K562 (cell line): ENCODE results near the gene HRCT1. TPM values are rescaled to one million over a fixed set of nuclear protein-coding genes. Genes with fewer than 3 reads are reported as not detected.

Source experiments
- ATAC-seq: fragments of 200-7000 bp; cut with Tn5 transposase; 3 replicates; pipeline ENCODE4 v1.9.1; 2020; ENCODE audit warnings: moderate library complexity
- BruUV-seq: library from RNA; stranded (reverse); fragments of 400-500 nt; replicated peaks from 2 replicates; lab custom pipeline; 2021; lab: Mats Ljungman, UMichigan
- CTCF ChIA-PET: fragments of 300-600 bp; formaldehyde crosslinking; extraction: SDS; loops from one replicate; lab custom pipeline; 2021; ENCODE audit warnings: low intra/inter-chr PET ratio; lab: Yijun Ruan, JAX
- POLR2A ChIA-PET: fragments of 300-600, 350-650 bp; sonication (Branson Sonifier 250); formaldehyde crosslinking; extraction: SDS; loops from one replicate; lab custom pipeline; 2021; ENCODE audit warnings: antibody characterized with exemption, inconsistent platforms; lab: Yijun Ruan, JAX
- DNase-seq, 4 experiments: peaks; one replicate each; pipeline versions ENCODE4 v3.0.0 to v3.0.0-alpha.2; 2011 to 2018; ENCODE audit warnings: low spot score in 3 of 4, mixed read lengths in 3 of 4; ENCODE audit errors: extremely low read depth in 1 of 4
- FAIRE-seq: peaks from 2 replicates; lab custom pipeline; 2011; peaks lifted over from hg19 to GRCh38; lab: Jason Lieb, UNC
- H2AFZ ChIP-seq: 2 replicates; pipeline ENCODE4 v1.6.0; 2011; ENCODE audit warnings: low read depth, low read length, control low read depth, inconsistent platforms
- H3K27ac ChIP-seq: fragments of 200-600 bp; 3 replicates; pipeline ENCODE4 v1.8.0; 2011; ENCODE audit warnings: low read depth, mild to moderate bottlenecking, control low read depth, inconsistent platforms, low read length, moderate library complexity, mixed read lengths; ENCODE audit errors: extremely low read depth
- H3K27me3 ChIP-seq, 2 experiments: fragments of 300-600 bp in 1 of 2; 2 replicates in 1 of 2; 3 replicates in 1 of 2; pipeline versions ENCODE4 v1.6.0 to v1.8.0; 2011; ENCODE audit warnings: inconsistent platforms in 2 of 2, low read length in 2 of 2, mild to moderate bottlenecking in 1 of 2, mixed read lengths in 1 of 2, moderate library complexity in 1 of 2; ENCODE audit not compliant: control insufficient read depth in 2 of 2, insufficient read depth in 2 of 2
- H3K36me3 ChIP-seq: fragments of 300-600 bp; 3 replicates; pipeline ENCODE4 v1.8.0; 2011; ENCODE audit warnings: mild to moderate bottlenecking, low read length, inconsistent platforms; ENCODE audit not compliant: control insufficient read depth, insufficient read depth
- H3K4me1 ChIP-seq, 2 experiments: fragments of 200-600 bp in 1 of 2; replicated peaks in 1 of 2; 2 replicates in 1 of 2; 3 replicates in 1 of 2; pipeline versions ENCODE4 v1.5.1 to v1.8.0; 2011; ENCODE audit warnings: inconsistent platforms in 2 of 2, low read length in 2 of 2, mild to moderate bottlenecking in 1 of 2, mixed read lengths in 1 of 2, moderate library complexity in 1 of 2; ENCODE audit not compliant: control insufficient read depth in 2 of 2, insufficient read depth in 2 of 2
- H3K4me2 ChIP-seq: 2 replicates; pipeline ENCODE4 v1.6.1; 2011; ENCODE audit warnings: low read length, control low read depth, inconsistent platforms, mixed read lengths; ENCODE audit not compliant: insufficient read depth
- H3K4me3 ChIP-seq: fragments of 200-600 bp; sonication (generic), shearing (Covaris generic); 2 replicates; pipeline ENCODE4 v1.5.1; 2016; ENCODE audit warnings: control low read depth, inconsistent platforms
- H3K79me2 ChIP-seq: fragments of 200-600 bp; 3 replicates; pipeline ENCODE4 v1.8.0; 2011; ENCODE audit warnings: low read length, inconsistent platforms; ENCODE audit not compliant: control insufficient read depth, insufficient read depth
- H3K9ac ChIP-seq, 2 experiments: 2 replicates each; pipeline versions ENCODE4 v1.6.0 to v1.6.1; 2011; ENCODE audit warnings: low read depth in 2 of 2, low read length in 2 of 2, control low read depth in 1 of 2, inconsistent platforms in 1 of 2, mild to moderate bottlenecking in 1 of 2, mixed read lengths in 1 of 2; ENCODE audit not compliant: insufficient read depth in 1 of 2
- H3K9me1 ChIP-seq: one replicate; pipeline ENCODE4 v1.6.0; 2011; ENCODE audit warnings: inconsistent platforms, mild to moderate bottlenecking, low read length, moderate library complexity; ENCODE audit not compliant: control insufficient read depth, insufficient read depth
- H3K9me3 ChIP-seq: replicated peaks from 2 replicates; pipeline ENCODE4 v1.5.1; 2011; ENCODE audit warnings: low read depth, low read length, inconsistent platforms; ENCODE audit not compliant: control insufficient read depth, insufficient read depth
- H4K20me1 ChIP-seq: replicated peaks from 2 replicates; pipeline ENCODE4 v1.6.1; 2011; ENCODE audit warnings: low read length, inconsistent platforms, mixed read lengths; ENCODE audit not compliant: control insufficient read depth, insufficient read depth
- MBD2 ChIP-seq: sonication (generic); IDR thresholded peaks from 2 replicates; pipeline ENCODE4 v1.6.1; 2016; ENCODE audit warnings: low read depth, borderline replicate concordance
- WGBS: fragments of 100-300 bp; shearing (Covaris generic); methylation state at CpG from one replicate; pipeline ENCODE4 v1.1.6; 2016; ENCODE audit warnings: low coverage, mixed read lengths; ENCODE audit not compliant: insufficient coverage; ENCODE audit errors: missing lambda C conversion rate; 5-methylcytosine and 5-hydroxymethylcytosine counted together
- in situ Hi-C: fragments of 300-500 bp; cut with MboI; formaldehyde crosslinking; loops from 4 replicates; pipeline ENCODE4 v1.15.0; 2018; ENCODE audit warnings: inconsistent platforms, mixed read lengths
- intact Hi-C: fragments of 100-400 bp; cut with micrococcal nuclease; formaldehyde crosslinking; loops from 2 replicates; pipeline ENCODE4 v1.14.2; 2022
- polyA plus RNA-seq, 8 experiments: library from polyadenylated mRNA; depleted of rRNA in 4 of 8; stranded (reverse) in 5 of 8; unstranded in 3 of 8; fragments of >200 nt; fragmentation: Nextera tagmentation in 2 of 8; fragmentation: Illumina TruSeq in 1 of 8; extraction: Ambion mirVana in 2 of 8; extraction: Trizol in 1 of 8; gene quantifications; 2 replicates each; pipeline versions ENCODE4 v1.2.1 to v1.2.3, GENCODE V29; 2011 to 2014; ENCODE audit warnings: inconsistent platforms in 1 of 8, missing spikeins in 1 of 8
- total RNA-seq, 7 experiments: library from RNA; depleted of rRNA in 6 of 7; stranded (reverse); fragments of >200 nt in 6 of 7; fragmentation: Illumina TruSeq in 2 of 7; extraction: Trizol in 2 of 7; gene quantifications; 2 replicates each; pipeline versions ENCODE4 v1.2.1 to v1.2.3, GENCODE V29; 2011 to 2021; ENCODE audit warnings: low replicate concordance in 1 of 7
- TF ChIP-seq, protein P1 (sequence below): fragments of 200-800 bp; sonication (Bioruptor generic); IDR thresholded peaks from 2 replicates; pipeline ENCODE4 v1.6.1; 2017; ENCODE audit warnings: missing genetic modification characterization, missing compliant biosample characterization
- TF ChIP-seq, protein P2 (sequence below), 2 experiments: fragments of 450-650 bp in 1 of 2; sonication (generic) in 1 of 2; formaldehyde crosslinking in 1 of 2; IDR thresholded peaks in 1 of 2; conservative IDR thresholded peaks in 1 of 2; 2 replicates each; pipeline versions ENCODE4 v1.6.1 to v1.8.1; 2016 to 2023; ENCODE audit warnings: mild to moderate bottlenecking in 2 of 2, moderate library complexity in 2 of 2, inconsistent platforms in 1 of 2, missing genetic modification reagents in 1 of 2
- TF ChIP-seq, protein P3 (sequence below), 2 experiments: fragments of 450-650 bp in 1 of 2; sonication (generic) in 1 of 2; formaldehyde crosslinking in 1 of 2; IDR thresholded peaks; 2 replicates each; pipeline versions ENCODE4 v1.7.1 to v1.9.0; 2016 to 2022; ENCODE audit warnings: inconsistent platforms in 1 of 2, mild to moderate bottlenecking in 1 of 2, missing genetic modification reagents in 1 of 2

HRCT1 gene
- total and polyA plus RNA-seq, 9 of the 15 experiments (the other 6 are each of a cell fraction or from before 2014, with no cell fraction given), result 0.40 TPM; not detected in 8

DNA sequence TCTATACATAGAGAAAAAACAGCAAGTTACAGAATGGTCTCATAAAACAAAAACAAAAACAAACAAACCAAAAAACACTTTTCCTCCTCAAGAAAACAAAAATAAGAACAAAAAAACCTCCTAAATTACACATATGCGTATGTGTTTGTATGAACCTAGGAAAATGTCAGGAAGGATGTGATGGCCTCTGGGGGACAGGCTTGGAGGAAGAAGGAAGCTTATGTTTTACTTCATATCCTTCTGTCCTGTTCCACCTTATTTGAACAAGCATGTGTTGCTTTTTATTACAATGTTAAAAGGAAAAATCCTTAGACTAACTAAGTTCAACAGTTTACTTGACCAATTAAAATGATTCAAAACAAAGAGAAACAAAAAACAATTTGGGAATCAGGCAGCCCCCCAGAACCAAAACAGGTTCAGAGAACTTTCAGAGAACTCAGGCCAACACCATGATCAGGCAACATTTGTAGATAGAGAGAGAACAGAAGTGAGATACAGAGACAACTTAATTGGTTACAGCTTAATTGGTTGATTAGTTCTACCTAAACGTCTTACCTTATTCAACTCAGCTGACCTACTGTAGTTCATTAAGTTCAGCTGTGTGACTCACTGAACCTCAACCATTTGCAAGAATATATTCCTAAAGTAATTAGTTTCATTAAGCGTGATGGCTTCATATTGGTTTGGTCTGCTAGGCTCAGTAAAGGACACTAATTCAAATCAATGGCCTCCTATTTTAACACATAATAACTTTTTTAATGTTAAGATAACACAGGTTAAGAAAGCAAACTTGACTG lies 13.4 kb downstream of the HRCT1 start:
- POLR2A ChIA-PET, result interaction anchor here (1.0 to 1.2 kb wide), 2 partner anchors 8 to 410 kb away, joined by 3 to 4 read pairs; no protein-coding TSS in a partner anchor
- Histone ChIP-seq H3K9me3 (no peaks in the 10 kb centered on the region), H3K27me3 (no peaks in the 10 kb centered on the region), H3K4me2 (no peak overlapping the region), H2AFZ (peak overlapping the region; percentile 83), H4K20me1 (no peaks in the 10 kb centered on the region), H3K9me1 (no peaks in the 10 kb centered on the region), H3K4me1 (peaks cover 32 to 71% of the 10 kb centered on the region in 2 experiments), H3K27ac (peak overlapping the region; percentile 67), H3K36me3 (no peaks in the 10 kb centered on the region), H3K79me2 (no peaks in the 10 kb centered on the region), H3K4me3 (no peak overlapping the region), H3K9ac (peak overlapping the region in 1 of 2 experiments; percentile 6; a peak in 1 of 4 replicates)
- CTCF ChIA-PET, result no interaction called here
- ATAC-seq (no peak), DNase-seq (no peak), FAIRE-seq (no peak)
- intact Hi-C loops (no loop called here), in situ Hi-C loops (no loop called here)
- WGBS, result 55% methylated on average over 3 of the region's 3 CpGs
- BruUV-seq, result no TSS peak
- TF ChIP-seq, protein P1, sequence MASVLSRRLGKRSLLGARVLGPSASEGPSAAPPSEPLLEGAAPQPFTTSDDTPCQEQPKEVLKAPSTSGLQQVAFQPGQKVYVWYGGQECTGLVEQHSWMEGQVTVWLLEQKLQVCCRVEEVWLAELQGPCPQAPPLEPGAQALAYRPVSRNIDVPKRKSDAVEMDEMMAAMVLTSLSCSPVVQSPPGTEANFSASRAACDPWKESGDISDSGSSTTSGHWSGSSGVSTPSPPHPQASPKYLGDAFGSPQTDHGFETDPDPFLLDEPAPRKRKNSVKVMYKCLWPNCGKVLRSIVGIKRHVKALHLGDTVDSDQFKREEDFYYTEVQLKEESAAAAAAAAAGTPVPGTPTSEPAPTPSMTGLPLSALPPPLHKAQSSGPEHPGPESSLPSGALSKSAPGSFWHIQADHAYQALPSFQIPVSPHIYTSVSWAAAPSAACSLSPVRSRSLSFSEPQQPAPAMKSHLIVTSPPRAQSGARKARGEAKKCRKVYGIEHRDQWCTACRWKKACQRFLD (CRISPR knock-in tag), result 0 out of 2 replicates have a peak, but pooled peaks have one; percentile 25
- TF ChIP-seq, protein P2, sequence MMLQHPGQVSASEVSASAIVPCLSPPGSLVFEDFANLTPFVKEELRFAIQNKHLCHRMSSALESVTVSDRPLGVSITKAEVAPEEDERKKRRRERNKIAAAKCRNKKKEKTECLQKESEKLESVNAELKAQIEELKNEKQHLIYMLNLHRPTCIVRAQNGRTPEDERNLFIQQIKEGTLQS (IDR thresholded peaks at IDR 0.05), result 0 out of 2 replicates have a peak, but pooled peaks have one; percentile 1
- TF ChIP-seq, protein P2 (CRISPR knock-in tag; conservative IDR thresholded peaks at IDR 0.05), result no peak
- TF ChIP-seq, protein P3, sequence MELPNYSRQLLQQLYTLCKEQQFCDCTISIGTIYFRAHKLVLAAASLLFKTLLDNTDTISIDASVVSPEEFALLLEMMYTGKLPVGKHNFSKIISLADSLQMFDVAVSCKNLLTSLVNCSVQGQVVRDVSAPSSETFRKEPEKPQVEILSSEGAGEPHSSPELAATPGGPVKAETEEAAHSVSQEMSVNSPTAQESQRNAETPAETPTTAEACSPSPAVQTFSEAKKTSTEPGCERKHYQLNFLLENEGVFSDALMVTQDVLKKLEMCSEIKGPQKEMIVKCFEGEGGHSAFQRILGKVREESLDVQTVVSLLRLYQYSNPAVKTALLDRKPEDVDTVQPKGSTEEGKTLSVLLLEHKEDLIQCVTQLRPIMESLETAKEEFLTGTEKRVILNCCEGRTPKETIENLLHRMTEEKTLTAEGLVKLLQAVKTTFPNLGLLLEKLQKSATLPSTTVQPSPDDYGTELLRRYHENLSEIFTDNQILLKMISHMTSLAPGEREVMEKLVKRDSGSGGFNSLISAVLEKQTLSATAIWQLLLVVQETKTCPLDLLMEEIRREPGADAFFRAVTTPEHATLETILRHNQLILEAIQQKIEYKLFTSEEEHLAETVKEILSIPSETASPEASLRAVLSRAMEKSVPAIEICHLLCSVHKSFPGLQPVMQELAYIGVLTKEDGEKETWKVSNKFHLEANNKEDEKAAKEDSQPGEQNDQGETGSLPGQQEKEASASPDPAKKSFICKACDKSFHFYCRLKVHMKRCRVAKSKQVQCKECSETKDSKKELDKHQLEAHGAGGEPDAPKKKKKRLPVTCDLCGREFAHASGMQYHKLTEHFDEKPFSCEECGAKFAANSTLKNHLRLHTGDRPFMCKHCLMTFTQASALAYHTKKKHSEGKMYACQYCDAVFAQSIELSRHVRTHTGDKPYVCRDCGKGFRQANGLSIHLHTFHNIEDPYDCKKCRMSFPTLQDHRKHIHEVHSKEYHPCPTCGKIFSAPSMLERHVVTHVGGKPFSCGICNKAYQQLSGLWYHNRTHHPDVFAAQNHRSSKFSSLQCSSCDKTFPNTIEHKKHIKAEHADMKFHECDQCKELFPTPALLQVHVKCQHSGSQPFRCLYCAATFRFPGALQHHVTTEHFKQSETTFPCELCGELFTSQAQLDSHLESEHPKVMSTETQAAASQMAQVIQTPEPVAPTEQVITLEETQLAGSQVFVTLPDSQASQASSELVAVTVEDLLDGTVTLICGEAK (IDR thresholded peaks at IDR 0.05), result no peak
- TF ChIP-seq, protein P3 (CRISPR knock-in tag; IDR thresholded peaks at IDR 0.05), result no peak
- TF ChIP-seq MBD2, result no peak
